Measurements from ENCODE around the gene PTPN3. TPM values are rescaled to one million over a fixed set of nuclear protein-coding genes. Genes with fewer than 3 reads are reported as not detected.

The PTPN3 gene
- total RNA-seq, 2 donors from 2014 or later = 2.7 to 4.6 TPM

- Mint-ChIP-seq H3K36me3 (ENCODE audit: low read depth) (no peaks in the 10 kb centered on the region), H3K27me3 (ENCODE audit: insufficient read depth) (no peaks in the 10 kb centered on the region), H3K4me3 (no peak overlapping the region), H3K27ac (no peak overlapping the region), H3K9me3 (no peaks in the 10 kb centered on the region), H3K4me1 (peaks cover 11% of the 10 kb centered on the region)
- Histone ChIP-seq H3K4me3 (ENCODE audit: low read length) (no peak overlapping the region), H3K9ac (ENCODE audit: extremely low read depth, low read length, poor library complexity, severe bottlenecking) (no peak overlapping the region), H3K4me1 (ENCODE audit: control insufficient read depth, insufficient read depth, low read length) (no peaks in the 10 kb centered on the region), H3K36me3 (ENCODE audit: control insufficient read depth, insufficient read depth, low read length) (no peaks in the 10 kb centered on the region), H3K27me3 (ENCODE audit: control insufficient read depth, insufficient read depth, low read length, poor library complexity, severe bottlenecking) (no peaks in the 10 kb centered on the region), H3K27ac (ENCODE audit: low read depth, low read length) (no peak overlapping the region), H3K9me3 (ENCODE audit: control insufficient read depth, low read length) (no peaks in the 10 kb centered on the region)
- WGBS, 2 experiments (ENCODE audit: insufficient coverage in 1 of 2, insufficient read length in 1 of 2) = 29% methylated on average over 3 of the region's 3 CpGs; no CpG with 5 or more reads in 1 of the 2 experiments
- TF ChIP-seq CTCF (conservative IDR thresholded peaks at IDR 0.05) = no peak
- DNase-seq = no peak
These were observed 47.8 kb downstream of the PTPN3 start for GRCh38 chr9:109450346-109450745.

- TF ChIP-seq CTCF (conservative IDR thresholded peaks at IDR 0.05) = no peak
- no peaks in the 10 kb centered on the region for H3K4me1 ChIP-seq (ENCODE audit: control insufficient read depth, insufficient read depth, low read length)
- H3K9ac ChIP-seq (ENCODE audit: extremely low read depth, low read length, poor library complexity, severe bottlenecking) = no peak overlapping the region
- DNase-seq = peak; percentile 13
- no peaks in the 10 kb centered on the region for H3K36me3 ChIP-seq (ENCODE audit: control insufficient read depth, insufficient read depth, low read length)
- H3K4me3 ChIP-seq (ENCODE audit: low read length) = no peak overlapping the region
- WGBS, 2 experiments (ENCODE audit: insufficient coverage in 1 of 2, insufficient read length in 1 of 2) = 71 to 91% methylated on average over 1 to 12 of the region's 12 CpGs
- H3K9me3 ChIP-seq (ENCODE audit: control insufficient read depth, low read length) = no peaks in the 10 kb centered on the region
- no peak overlapping the region for H3K27ac ChIP-seq (ENCODE audit: low read depth, low read length)
- Mint-ChIP-seq H3K27me3 (ENCODE audit: insufficient read depth) (no peaks in the 10 kb centered on the region), H3K27ac (no peak overlapping the region), H3K4me3 (no peak overlapping the region), H3K9me3 (no peaks in the 10 kb centered on the region), H3K4me1 (peaks cover 8% of the 10 kb centered on the region), H3K36me3 (ENCODE audit: low read depth) (no peaks in the 10 kb centered on the region)
- H3K27me3 ChIP-seq (ENCODE audit: control insufficient read depth, insufficient read depth, low read length, poor library complexity, severe bottlenecking) = no peaks in the 10 kb centered on the region
These were observed 48.9 kb downstream of the PTPN3 start for GRCh38 chr9:109449036-109449798.

- Histone ChIP-seq H3K9ac (ENCODE audit: extremely low read depth, low read length, poor library complexity, severe bottlenecking) (no peak overlapping the region), H3K27ac (ENCODE audit: low read depth, low read length) (no peak overlapping the region), H3K4me3 (ENCODE audit: low read length) (no peak overlapping the region), H3K9me3 (ENCODE audit: control insufficient read depth, low read length) (no peaks in the 10 kb centered on the region), H3K4me1 (ENCODE audit: control insufficient read depth, insufficient read depth, low read length) (no peaks in the 10 kb centered on the region), H3K27me3 (ENCODE audit: control insufficient read depth, insufficient read depth, low read length, poor library complexity, severe bottlenecking) (no peaks in the 10 kb centered on the region), H3K36me3 (ENCODE audit: control insufficient read depth, insufficient read depth, low read length) (no peaks in the 10 kb centered on the region)
- no peak for DNase-seq
- no peaks in the 10 kb centered on the region for H3K36me3 Mint-ChIP-seq (ENCODE audit: low read depth)
- no peak for TF ChIP-seq CTCF (conservative IDR thresholded peaks at IDR 0.05)
- H3K4me3 Mint-ChIP-seq = no peak overlapping the region
- no peaks in the 10 kb centered on the region for H3K27me3 Mint-ChIP-seq (ENCODE audit: insufficient read depth)
- no peak overlapping the region for H3K27ac Mint-ChIP-seq
- no peaks in the 10 kb centered on the region for H3K9me3 Mint-ChIP-seq
- peaks cover 6% of the 10 kb centered on the region for H3K4me1 Mint-ChIP-seq
- 83 to 91% methylated on average over 2 to 3 of the region's 3 CpGs for WGBS, 2 experiments (ENCODE audit: insufficient coverage in 1 of 2, insufficient read length in 1 of 2)
These were observed 49.9 kb downstream of the PTPN3 start for GRCh38 chr9:109448223-109448622.

Measured in endodermal cell (in vitro differentiated cells).